Thoracic aorta (tissue), 2 donors: ENCODE results near the gene ZNF423. TPM values are rescaled to one million over a fixed set of nuclear protein-coding genes. Genes with fewer than 3 reads are reported as not detected.

Experiments used
- ATAC-seq: fragments of 150-250 bp; one replicate; pipeline ENCODE4 v1.8.0; 2017; ENCODE audit warnings: low read depth; ENCODE audit not compliant: insufficient number of reproducible peaks, low FRiP score
- DNase-seq: peaks from one replicate; pipeline ENCODE4 v3.0.0-alpha.2; 2020; ENCODE audit warnings: low spot score
- H3K27ac ChIP-seq, 2 donors: fragments of 200-600 bp; sonication (generic); 1 replicate in 1 of 2; 2 replicates in 1 of 2; pipeline ENCODE4 v1.5.1; 2016; ENCODE audit warnings: mild to moderate bottlenecking in 2 of 2, moderate library complexity in 2 of 2
- H3K27me3 ChIP-seq: fragments of 200-600 bp; sonication (generic); replicated peaks from 2 replicates; pipeline ENCODE4 v1.6.0; 2016; ENCODE audit warnings: mild to moderate bottlenecking; ENCODE audit not compliant: insufficient read depth
- H3K36me3 ChIP-seq: fragments of 200-600 bp; sonication (generic); one replicate; pipeline ENCODE4 v1.5.1; 2016
- H3K4me1 ChIP-seq, 2 donors: fragments of 200-600 bp; sonication (generic); 1 replicate in 1 of 2; 2 replicates in 1 of 2; pipeline versions ENCODE4 v1.5.1 to v1.6.0; 2016; ENCODE audit warnings: low read depth in 2 of 2, mild to moderate bottlenecking in 1 of 2; ENCODE audit not compliant: control insufficient read depth in 1 of 2
- H3K4me3 ChIP-seq: fragments of 200-600 bp; sonication (generic); 2 replicates; pipeline ENCODE4 v1.5.1; 2016; ENCODE audit warnings: mild to moderate bottlenecking
- H3K9me3 ChIP-seq: fragments of 200-600 bp; sonication (generic); 2 replicates; pipeline ENCODE4 v1.5.1; 2016
- CTCF ChIP-seq: fragments of 200-600 bp; sonication (generic); IDR thresholded peaks from one replicate; pipeline ENCODE4 v1.5.1; 2019; ENCODE audit warnings: antibody characterized with exemption
- total RNA-seq, 2 donors: library from RNA; depleted of rRNA; stranded (reverse); fragments of >200 nt; gene quantifications; one replicate each; pipeline versions ENCODE4 v1.1.0 to v1.2.3, GENCODE V29; 2016

The ZNF423 gene
- total RNA-seq, 2 donors from 2014 or later = 16.2 to 22.9 TPM

- H3K27me3 ChIP-seq = no peaks in the 10 kb centered on the region
- no peaks in the 10 kb centered on the region for H3K36me3 ChIP-seq
- ATAC-seq (no peak), DNase-seq (no peak)
- no peaks in the 10 kb centered on the region for H3K9me3 ChIP-seq
- no peak for TF ChIP-seq CTCF
- H3K4me1 ChIP-seq = no peaks in the 10 kb centered on the region
- no peak overlapping the region for H3K27ac ChIP-seq
- no peak overlapping the region for H3K4me3 ChIP-seq
Measured at GRCh38 chr16:49452108-49452507, 403.8 kb downstream of the ZNF423 start.

GRCh38 chr16:49446805-49447204 lies 409.1 kb downstream of the ZNF423 start:
- H3K9me3 ChIP-seq = no peaks in the 10 kb centered on the region
- ATAC-seq = no peak
- no peak for TF ChIP-seq CTCF
- H3K4me3 ChIP-seq = no peak overlapping the region
- no peak overlapping the region for H3K27ac ChIP-seq
- no peak for DNase-seq
- H3K36me3 ChIP-seq = no peaks in the 10 kb centered on the region
- H3K27me3 ChIP-seq = no peaks in the 10 kb centered on the region
- no peaks in the 10 kb centered on the region for H3K4me1 ChIP-seq

- H3K4me1 ChIP-seq = no peaks in the 10 kb centered on the region
- no peak for TF ChIP-seq CTCF
- no peaks in the 10 kb centered on the region for H3K9me3 ChIP-seq
- ATAC-seq (no peak), DNase-seq (no peak)
- H3K4me3 ChIP-seq = no peak overlapping the region
- no peaks in the 10 kb centered on the region for H3K36me3 ChIP-seq
- no peak overlapping the region for H3K27ac ChIP-seq
- no peaks in the 10 kb centered on the region for H3K27me3 ChIP-seq
Measured at GRCh38 chr16:49443576-49443975, 412.3 kb downstream of the ZNF423 start.

GRCh38 chr16:49442805-49443204 lies 413.1 kb downstream of the ZNF423 start:
- Histone ChIP-seq H3K27me3 (no peaks in the 10 kb centered on the region), H3K27ac (no peak overlapping the region), H3K4me3 (no peak overlapping the region), H3K4me1 (no peaks in the 10 kb centered on the region), H3K36me3 (no peaks in the 10 kb centered on the region), H3K9me3 (no peaks in the 10 kb centered on the region)
- TF ChIP-seq CTCF = no peak
- DNase-seq = no peak
- ATAC-seq = no peak

GRCh38 chr16:49441366-49441780 lies 414.5 kb downstream of the ZNF423 start:
- H3K27ac ChIP-seq = no peak overlapping the region
- H3K27me3 ChIP-seq = no peaks in the 10 kb centered on the region
- TF ChIP-seq CTCF = peak; percentile 8
- H3K9me3 ChIP-seq = no peaks in the 10 kb centered on the region
- H3K4me3 ChIP-seq = peak overlapping the region; percentile 36
- no peaks in the 10 kb centered on the region for H3K36me3 ChIP-seq
- no peak for DNase-seq
- no peaks in the 10 kb centered on the region for H3K4me1 ChIP-seq
- ATAC-seq = no peak
